ENCODE results near the gene STXBP4.

DNA sequence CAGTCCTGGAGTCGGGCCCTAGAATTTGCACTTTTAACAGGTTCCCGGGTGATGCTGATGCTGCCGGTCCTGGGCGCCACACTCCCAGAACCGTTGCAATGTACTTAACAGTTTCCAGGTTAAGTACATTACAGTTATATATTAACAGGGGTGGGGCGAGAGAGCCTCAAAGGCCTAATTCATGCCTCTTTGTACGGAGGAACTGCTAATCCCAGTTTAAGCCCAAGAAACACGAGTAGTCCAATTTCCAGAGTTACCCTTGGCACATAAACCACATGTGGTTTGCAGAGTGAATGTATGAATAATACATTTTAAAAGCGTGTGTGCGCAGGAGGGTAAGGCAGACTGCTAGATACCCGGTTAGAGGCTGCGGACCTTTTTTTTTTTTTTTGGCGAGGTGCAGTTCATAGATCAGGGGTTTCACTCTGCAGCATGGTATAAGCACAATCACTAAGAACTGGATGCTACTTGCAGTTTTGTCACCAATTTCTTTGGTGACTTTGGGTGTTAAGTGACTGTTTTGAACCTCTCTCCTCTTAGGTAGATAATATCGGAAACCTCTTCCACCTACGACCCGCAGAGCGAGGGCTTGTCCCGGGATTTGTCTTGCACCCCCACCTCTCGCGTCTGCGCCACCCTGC is 824 bp upstream of the STXBP4 start:
- TF ChIP-seq, protein P1, sequence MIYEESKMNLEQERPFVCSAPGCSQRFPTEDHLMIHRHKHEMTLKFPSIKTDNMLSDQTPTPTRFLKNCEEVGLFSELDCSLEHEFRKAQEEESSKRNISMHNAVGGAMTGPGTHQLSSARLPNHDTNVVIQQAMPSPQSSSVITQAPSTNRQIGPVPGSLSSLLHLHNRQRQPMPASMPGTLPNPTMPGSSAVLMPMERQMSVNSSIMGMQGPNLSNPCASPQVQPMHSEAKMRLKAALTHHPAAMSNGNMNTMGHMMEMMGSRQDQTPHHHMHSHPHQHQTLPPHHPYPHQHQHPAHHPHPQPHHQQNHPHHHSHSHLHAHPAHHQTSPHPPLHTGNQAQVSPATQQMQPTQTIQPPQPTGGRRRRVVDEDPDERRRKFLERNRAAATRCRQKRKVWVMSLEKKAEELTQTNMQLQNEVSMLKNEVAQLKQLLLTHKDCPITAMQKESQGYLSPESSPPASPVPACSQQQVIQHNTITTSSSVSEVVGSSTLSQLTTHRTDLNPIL (CRISPR knock-in tag; IDR thresholded peaks at IDR 0.05; ENCODE audit: low read depth) = no peak
- TF ChIP-seq RARB (CRISPR knock-in tag; IDR thresholded peaks at IDR 0.05) (no peak), OSR1 (CRISPR knock-in tag; IDR thresholded peaks at IDR 0.05) (no peak), GLIS3 (CRISPR knock-in tag; IDR thresholded peaks at IDR 0.05) (no peak), SNAI2 (CRISPR knock-in tag; IDR thresholded peaks at IDR 0.05) (no peak), TCF4 (CRISPR knock-in tag; IDR thresholded peaks at IDR 0.05; ENCODE audit: borderline replicate concordance) (no peak)
- TF ChIP-seq, protein P2, sequence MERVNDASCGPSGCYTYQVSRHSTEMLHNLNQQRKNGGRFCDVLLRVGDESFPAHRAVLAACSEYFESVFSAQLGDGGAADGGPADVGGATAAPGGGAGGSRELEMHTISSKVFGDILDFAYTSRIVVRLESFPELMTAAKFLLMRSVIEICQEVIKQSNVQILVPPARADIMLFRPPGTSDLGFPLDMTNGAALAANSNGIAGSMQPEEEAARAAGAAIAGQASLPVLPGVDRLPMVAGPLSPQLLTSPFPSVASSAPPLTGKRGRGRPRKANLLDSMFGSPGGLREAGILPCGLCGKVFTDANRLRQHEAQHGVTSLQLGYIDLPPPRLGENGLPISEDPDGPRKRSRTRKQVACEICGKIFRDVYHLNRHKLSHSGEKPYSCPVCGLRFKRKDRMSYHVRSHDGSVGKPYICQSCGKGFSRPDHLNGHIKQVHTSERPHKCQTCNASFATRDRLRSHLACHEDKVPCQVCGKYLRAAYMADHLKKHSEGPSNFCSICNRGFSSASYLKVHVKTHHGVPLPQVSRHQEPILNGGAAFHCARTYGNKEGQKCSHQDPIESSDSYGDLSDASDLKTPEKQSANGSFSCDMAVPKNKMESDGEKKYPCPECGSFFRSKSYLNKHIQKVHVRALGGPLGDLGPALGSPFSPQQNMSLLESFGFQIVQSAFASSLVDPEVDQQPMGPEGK (CRISPR knock-in tag; IDR thresholded peaks at IDR 0.05; ENCODE audit: borderline replicate concordance) = no peak
- TF ChIP-seq, protein P3, sequence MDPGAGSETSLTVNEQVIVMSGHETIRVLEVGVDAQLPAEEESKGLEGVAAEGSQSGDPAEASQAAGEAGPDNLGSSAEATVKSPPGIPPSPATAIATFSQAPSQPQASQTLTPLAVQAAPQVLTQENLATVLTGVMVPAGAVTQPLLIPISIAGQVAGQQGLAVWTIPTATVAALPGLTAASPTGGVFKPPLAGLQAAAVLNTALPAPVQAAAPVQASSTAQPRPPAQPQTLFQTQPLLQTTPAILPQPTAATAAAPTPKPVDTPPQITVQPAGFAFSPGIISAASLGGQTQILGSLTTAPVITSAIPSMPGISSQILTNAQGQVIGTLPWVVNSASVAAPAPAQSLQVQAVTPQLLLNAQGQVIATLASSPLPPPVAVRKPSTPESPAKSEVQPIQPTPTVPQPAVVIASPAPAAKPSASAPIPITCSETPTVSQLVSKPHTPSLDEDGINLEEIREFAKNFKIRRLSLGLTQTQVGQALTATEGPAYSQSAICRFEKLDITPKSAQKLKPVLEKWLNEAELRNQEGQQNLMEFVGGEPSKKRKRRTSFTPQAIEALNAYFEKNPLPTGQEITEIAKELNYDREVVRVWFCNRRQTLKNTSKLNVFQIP (CRISPR knock-in tag; IDR thresholded peaks at IDR 0.05; ENCODE audit: borderline replicate concordance, low read depth) = no peak
